ENCODE results near the gene NRCAM.
"Not testable (repeated sequence)": the region's sequence is repeated elsewhere in the genome, so short reads cannot be mapped to it uniquely, and the experiment has no call there.

Gene NRCAM

DNA sequence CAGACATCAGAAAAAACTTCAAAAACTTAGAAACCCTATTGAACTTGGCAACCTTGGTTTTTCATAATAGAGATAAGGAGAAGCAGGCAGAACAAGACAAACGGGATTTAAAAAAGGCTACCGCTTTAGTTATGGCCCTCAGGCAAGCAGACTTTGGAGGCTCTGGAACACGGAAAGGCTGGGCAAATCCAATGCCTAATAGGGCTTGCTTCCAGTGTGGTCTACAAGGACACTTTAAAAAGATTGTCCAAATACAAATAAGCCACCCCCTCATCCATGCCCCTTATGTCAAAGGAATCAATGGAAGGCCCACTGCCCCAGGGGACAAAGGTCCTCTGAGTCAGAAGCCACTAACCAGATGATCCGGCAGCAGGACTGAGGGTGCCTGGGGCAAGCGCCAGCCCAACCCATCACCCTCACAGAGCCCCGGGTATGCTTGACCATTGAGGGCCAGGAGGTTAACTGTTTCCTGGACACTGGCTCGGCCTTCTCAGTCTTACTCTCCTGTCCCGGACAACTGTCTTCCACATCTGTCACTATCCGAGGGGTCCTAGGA, 115.3 kb downstream of the NRCAM start:
- no peak for DNase-seq (ENCODE audit: low read depth in 2 of 2)

DNA sequence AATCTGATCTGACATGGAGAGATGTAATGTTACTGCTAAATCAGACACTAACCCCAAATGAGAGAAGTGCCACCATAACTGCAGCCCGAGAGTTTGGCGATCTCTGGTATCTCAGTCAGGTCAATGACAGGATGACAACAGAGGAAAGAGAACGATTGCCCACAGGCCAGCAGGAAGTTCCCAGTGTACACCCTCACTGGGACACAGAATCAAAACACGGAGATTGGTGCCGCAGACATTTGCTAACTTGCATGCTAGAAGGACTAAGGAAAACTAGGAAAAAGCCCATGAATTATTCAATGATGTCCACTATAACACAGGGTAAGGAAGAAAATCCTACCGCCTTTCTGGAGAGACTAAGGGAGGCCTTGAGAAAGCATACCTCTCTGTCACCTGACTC, 115.8 kb downstream of the NRCAM start:
- not testable (repeated sequence) for DNase-seq (ENCODE audit: low read depth in 2 of 2)

DNA sequence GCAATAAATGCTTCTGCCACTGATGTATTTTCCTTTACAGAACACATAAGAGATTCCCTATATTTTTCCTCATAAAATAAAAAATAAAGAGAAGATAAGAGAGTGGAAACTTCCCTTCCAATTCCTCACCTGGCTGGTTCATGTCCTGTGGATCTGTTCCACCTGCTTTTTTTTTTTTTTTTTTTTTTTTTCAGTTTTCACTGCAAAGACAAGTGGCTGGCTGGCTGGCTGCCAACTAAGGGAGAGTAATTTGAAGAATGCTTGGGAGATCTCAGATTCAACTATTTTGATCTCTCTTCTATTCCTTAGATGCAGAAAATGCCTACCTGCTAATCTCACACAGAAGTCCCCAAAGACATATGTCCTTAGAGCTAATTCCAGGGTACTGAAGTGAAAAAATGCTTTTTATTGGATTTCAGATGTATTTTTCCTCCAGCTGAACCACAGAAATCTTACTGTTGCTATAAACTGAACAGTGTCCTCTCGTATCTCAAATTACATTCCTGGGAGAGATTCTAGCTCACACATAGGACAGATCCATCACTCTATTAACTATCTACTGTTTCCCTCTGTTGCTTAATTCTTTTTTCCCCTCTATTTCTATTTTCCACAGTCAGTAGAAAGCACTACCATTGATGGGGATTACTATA, 120.8 kb downstream of the NRCAM start:
- no peak for DNase-seq (ENCODE audit: low read depth in 2 of 2)

DNA sequence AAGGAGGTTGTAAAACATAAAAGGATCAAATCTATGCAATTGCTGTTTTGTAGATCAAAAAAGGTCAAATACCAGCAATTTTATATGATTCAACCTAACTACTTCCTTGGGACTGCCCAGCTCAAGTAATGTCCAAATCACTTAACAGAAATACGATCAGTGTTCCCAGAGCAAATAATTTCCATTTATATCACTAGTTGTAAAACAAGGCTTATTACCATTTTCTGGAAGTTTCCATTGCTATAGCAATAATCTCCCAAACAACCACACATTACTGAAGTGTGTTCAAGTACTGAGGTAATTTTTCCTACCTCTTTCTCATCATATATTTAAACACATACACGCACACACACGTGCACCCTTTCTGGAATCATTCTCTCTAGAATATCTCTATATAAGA, 123.3 kb downstream of the NRCAM start:
- DNase-seq (ENCODE audit: low read depth in 2 of 2), result no peak

DNA sequence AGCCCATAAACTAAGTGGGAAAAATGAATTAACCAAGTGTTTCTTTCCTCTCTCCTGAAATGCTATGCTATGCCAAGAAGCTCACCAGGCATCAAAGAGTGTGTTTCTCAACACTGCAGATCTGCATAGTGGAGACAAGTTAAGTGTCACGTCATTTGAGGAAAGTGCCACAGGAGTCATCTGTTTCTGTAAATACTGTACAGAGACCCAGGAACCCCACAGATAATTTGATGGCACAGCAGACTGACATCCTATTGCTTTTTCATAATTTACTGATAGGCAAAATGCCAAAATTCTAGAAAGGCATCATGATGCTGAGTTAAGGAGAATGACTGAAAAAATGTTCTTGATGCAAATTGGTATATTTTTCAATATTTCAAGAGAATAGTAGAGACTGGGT, 124.3 kb downstream of the NRCAM start:
- DNase-seq (ENCODE audit: low read depth in 2 of 2), result no peak

DNA sequence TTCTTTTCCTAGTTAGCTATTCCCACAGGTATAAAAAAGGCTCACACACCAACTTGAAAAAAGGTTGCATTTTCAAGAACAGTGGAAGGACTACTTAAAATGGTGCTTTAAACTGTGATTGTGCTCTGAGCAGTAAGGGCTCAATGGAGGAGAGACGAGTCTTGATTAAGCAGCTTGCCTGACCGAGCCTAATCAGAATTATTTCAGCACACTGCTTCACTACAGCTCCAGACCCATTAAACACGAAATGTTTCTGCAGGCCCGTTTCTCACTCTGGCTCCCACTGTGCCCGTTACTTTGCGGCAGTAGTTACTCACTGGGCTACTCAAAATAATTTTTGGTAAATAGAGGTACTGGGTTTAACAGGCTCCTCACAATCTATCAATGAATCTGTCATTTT, 126.0 kb downstream of the NRCAM start:
- no peak for DNase-seq (ENCODE audit: low read depth in 2 of 2)

DNA sequence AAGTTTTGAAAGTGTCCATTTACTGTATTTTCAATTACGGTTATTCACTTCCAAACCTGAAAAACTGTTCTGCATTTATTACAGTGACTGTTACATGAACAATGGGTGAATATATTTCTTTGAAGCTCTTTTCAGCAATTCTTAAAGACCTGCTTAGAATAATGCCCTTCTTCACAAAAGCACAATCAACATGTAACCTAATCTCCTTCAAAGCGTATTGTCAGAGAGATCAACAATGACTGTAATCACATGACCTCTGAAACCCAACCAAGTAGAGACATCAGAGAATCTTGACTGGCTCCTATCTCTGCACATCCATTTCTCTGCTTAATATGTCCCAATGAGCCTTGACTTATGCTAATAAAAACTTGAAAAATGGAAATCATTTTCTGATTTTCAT, 126.7 kb downstream of the NRCAM start:
- no peak for DNase-seq (ENCODE audit: low read depth in 2 of 2)

DNA sequence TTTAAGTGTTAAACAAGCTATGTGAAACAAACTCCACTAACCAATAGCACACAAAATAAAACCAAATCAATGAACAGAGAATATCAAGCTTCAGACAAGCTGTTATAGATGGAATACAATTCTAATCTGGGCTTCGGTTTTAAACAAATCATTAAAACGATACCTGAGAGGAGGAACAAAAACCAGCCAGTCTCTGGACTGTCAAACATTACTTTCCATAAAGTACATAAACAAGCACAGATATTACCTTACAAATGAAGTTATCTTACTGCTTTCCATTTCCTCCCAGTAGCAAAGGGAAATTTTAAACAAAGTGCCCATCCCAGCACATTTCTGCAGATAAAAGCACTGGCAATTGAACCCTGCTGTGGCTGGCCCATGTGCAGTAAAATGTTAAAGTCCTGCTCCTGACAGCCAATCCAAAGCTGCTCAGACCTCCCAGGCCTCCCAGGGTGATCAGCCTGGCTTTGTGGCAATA, 128.0 kb downstream of the NRCAM start:
- no peak for DNase-seq (ENCODE audit: low read depth in 2 of 2)

DNA sequence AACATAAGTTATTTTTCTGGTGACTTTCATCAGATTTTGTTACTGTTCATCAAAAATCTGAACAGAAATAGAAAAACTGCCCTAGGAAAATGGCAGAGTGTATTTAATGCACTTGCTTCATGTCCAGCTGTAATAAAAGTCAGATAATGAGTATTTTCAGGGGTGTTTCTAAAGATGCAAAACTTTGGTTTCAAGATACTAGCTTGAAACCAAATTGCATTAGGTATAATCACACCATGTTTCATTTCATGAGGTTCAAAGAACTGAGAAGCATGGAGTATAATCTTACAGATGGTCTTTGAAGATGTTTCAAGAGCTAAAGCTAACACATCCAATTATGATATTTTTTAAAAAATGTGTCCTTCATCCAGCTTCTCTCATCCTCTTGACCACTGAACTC, 128.9 kb downstream of the NRCAM start:
- DNase-seq (ENCODE audit: low read depth in 2 of 2), result no peak

DNA sequence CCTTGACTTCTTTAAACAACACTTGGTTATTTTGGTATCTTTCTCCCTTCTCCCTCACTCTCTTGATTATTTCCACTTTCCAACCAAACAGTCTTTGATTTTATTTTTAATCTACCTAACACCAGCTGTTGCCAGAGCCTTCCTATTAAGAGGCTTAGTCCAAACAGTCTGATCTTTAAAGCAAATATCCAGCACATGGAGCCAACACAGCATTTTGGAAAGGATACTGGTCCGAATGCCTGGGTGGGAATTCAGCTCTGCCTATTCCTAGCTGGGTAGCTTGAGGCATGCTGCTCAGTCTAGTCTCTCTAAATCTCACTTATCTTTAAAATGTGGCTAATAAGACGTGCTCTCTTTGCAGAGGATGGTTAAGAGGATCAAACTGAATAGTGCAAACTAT, 129.3 kb downstream of the NRCAM start:
- DNase-seq (ENCODE audit: low read depth in 2 of 2), result no peak

DNA sequence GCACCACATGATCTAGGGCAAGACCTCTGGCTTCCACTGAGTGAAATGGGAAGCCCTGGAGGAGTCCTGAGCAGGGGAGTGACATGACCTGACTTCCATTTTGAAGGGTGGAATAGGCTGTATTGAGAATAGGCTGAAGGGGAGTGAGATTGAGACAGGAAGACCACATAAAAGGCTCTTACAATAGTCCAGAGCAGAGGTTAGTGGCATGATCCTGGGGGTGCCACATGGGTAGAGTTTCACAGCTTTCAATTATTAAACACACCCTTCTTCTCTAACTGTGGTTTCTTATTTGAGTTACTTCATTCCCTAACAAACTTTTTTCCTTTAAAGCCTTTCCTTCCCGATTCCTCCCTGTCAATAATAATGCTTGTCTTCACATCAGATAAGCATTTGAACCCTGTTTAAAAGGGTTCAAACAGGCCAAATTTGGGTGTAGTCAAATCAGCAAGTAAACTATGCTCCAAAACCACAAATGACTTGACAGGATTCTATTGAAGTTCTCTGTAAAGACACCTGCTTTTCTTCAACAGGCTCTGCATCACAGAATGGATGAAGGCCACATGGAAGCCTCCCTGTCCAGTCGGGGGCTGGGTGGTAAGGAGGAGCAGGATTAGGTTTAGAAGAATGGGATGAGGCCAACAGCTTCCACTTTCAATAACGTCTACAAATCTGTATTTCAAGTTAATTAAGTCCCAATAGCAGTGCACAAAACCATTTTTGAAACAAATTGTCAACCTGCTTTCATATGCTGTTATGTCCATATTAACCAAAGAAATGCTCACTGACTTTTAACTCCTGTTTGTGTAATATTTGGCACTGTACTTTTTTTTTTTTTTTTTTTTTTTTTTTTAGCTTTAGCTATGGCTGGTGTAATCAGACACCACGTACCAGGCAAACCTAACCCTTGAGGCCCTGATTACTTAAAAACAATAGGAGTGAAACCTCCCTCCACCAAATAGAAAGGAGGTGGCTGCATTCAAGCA, 131.9 kb downstream of the NRCAM start:
- no peak for DNase-seq (ENCODE audit: low read depth in 2 of 2)

DNA sequence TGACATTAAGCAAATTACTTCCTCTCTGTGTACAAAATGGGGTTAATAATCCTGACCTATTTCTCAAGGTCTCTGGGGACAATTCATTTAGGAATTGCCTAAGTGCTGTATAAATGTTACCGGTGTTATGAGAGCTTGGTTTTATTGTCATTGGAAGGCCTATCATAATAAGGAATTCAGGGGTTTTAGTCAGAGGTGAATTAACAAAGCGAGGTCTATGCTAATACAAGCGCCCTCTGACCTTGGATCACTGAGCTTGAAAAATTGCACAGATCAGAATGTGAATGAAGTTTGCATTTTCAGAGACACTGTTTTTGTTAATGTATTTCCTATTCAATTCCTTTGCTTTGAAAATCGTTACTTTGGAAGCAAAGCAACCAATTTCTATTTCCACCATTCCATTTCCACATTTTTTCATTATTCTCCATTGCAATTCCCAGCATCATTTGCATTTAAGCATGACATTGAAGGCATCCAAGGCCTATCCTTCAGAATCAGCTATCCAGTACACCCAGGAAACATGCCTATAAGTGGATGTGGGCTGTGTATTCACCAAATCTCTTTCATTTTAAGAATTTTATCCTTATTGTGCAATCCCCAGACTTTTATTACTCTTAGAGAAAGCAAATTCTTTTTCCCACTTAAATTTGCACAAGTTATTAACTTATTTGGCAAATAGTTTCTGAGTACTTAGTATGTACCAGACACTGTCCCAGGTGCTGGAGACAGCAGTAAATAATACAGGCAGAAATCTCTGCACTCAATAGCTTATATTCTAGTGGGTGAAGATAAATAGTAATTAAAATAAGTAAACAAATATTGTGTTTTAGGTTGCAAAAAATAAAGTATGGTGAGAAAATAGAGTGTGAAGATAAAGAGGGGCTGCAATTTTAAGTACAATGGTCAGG, 133.1 kb downstream of the NRCAM start:
- no peak for DNase-seq (ENCODE audit: low read depth in 2 of 2)

DNA sequence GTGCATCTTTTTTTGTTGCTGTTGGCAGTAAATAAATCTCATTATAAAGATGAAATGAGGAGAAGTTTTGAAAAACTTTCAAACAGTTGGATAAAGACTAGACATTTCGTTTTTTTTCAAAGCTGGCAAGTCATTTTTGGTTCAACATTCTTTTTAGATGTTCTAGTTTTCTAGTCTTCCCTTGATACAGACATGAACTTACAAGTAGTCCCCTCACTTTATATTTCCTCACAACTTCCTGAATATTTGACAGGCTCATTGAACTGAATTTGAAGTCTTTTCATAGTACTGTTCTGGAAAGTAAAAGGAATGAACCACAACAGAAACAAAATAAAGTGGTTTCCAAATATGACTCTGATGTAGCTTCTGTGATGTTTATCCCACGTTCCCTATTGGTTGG, 134.2 kb downstream of the NRCAM start:
- no peak for DNase-seq (ENCODE audit: low read depth in 2 of 2)

DNA sequence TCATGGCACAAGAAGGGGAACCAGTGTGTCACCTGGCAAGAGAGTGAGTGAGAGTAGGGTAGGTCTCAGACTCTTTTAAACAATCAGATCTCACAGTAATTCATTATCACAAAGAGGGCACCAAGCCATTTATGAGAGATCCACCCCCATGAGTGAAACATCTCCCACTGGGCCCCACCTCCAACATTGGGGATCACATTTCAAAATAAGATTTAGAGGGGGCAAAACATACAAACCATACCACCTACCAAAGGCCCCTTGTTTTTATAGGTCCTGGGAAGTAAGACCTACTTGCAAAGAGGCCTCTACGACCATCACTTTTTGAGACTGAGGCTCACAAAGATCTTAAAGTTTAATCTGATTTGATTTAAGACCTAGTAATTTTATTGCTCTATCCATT, 134.9 kb downstream of the NRCAM start:
- no peak for DNase-seq (ENCODE audit: low read depth in 2 of 2)

DNA sequence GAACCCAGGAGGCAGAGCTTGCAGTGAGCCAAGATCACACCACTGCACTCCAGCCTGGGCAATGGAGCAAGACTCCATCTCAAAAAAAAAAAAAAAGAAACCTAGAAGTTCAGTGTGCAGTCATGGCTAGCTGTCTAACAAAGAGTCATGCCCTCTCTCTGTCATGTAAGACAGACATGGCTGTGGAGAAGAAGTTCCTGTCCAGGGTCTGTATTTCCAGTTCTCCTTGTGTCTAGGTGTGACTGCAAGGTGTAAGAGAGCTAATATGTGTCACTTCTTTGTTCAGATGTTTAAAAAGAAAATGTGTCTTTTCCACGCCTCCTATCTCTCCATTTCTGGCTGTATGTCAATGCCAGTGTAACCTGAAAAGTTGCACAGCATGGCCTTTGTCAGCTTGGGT, 139.5 kb downstream of the NRCAM start:
- DNase-seq (ENCODE audit: low read depth in 2 of 2), result no peak

DNA sequence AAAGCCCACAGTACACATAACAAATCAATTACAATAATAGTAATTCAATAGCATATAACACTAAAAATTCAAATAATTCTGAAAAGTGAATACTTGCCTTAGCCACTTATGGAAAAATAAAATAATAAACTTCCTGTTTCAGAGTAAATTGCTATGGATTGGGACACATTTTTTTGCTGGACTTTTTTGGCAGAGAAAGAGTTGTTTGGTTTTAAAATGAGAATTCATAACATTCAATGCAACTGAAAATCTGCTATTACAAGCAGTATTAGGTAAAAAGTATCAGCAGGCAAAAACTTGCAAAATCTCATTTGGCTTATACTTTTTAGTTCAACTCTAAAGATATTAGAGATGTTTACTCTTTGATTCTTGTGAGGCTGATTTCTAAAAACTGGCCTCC, 141.7 kb downstream of the NRCAM start:
- DNase-seq (ENCODE audit: low read depth in 2 of 2), result no peak

DNA sequence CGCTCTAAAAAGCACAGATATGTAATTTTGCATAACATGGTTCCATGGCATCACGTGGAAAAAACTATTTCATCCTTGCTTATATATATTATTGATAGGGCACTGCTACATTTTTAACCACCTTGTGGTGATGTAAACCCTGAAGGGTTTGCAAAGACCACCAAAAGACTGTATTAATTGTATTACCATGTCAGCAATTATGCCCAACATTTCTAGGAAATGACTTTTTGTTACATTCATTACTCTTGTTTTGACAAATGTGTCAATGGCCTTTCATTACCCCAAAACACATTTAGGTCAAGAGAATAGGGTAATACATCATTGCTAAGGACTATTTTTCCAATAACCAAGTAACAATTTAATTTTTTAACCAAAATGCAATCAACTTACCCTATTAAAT, 142.2 kb downstream of the NRCAM start:
- DNase-seq (ENCODE audit: low read depth in 2 of 2), result no peak

DNA sequence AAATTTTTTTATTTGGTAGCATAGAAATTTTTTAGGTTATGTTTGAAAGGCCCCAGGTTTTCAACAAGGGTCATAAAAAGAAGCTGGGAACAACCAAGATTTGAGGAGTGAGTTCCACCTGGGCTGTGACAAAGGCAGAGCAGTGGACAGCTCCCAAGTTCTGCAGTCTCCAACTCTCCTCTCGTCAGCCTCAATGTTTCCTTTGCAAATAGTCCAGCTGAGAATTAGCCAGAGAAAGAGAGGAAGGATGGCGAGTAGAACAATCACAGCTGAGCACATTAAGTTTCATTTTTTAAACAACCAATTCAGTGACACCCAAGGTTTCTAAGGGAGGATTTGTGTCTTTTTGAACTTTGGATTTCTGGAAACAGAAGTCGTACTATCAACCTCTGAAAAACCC, 143.2 kb downstream of the NRCAM start:
- no peak for DNase-seq (ENCODE audit: low read depth in 2 of 2)

DNA sequence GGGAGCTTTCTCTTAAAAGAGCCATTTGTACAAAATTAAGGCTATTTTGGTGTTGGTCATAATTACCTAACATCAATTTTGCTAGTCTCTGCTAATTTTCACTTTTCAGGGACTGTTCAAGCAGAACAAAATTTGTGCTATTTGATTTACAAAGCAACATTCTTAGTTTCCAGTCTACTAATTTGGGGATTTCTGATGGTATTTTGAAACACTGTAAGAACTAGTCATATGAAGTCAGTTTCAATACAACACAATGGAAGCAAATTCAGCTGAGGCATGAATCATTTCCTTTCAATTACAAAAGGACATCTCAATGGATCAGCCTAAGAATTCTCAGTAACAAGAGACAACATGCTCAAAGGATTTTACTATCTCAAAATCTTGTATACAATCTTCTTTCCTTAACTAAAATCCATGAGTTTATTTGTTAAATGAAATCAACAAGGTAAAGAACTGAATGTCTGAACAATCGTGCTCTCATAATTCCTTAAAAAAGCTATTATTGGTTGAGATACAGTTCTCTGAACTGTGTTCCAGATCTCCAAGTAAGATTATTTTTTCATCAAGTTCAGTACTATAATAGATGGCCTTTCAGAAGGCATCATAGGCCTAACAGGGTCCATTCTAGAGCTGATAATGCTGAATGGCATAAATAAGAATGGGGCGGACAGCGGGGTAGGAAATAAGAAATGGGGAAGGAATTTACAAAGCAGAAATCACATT, 144.6 kb downstream of the NRCAM start:
- DNase-seq (ENCODE audit: low read depth in 2 of 2), result no peak

DNA sequence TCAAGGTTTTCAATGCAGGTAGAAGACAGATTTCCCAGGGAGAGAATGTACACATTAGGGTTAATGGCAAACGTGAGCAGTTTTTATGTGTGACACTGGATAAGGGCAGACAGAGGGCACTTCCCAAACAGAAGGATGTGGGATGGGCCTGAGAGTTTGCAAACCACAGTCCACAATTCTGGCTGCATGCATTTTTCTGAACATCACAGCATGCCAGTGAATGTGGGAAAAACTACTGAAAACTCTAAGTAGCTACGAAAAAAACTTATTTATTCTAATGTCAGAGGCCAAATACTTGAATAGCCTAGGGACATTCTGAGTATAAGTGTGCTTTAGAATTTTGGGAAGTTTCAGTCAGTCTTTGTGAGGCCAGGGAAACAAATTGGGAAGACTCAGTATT, 145.9 kb downstream of the NRCAM start:
- DNase-seq (ENCODE audit: low read depth in 2 of 2), result no peak

DNA sequence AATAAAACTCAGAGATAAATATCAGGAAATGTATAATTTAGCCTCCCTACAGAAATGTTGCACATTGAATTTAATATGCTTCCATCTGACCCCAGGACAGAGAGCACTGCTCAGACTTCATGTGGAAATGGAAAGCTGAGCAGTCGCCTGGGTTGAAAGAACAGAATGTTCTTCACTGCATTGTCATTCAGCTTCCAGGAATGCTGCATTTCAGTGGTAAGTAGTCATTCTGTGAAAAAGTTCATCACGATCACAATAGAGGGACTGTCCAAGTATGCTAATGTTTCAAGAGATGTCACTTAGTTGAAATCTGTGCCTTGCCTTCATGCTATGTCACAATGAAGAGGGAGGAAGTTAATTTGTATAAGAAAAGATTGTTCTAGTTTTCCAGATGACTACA, 147.3 kb downstream of the NRCAM start:
- no peak for DNase-seq (ENCODE audit: low read depth in 2 of 2)

Measured in stimulated activated CD8-positive, alpha-beta memory T cell treated with anti-CD3 and anti-CD28 coated beads, Interleukin-15, amount 100 ng/mL, for 48 hours (primary cell).